HG03460 (cell line): ENCODE data around the gene LDLRAD3.

ENCODE experiments used
- ATAC-seq: cut with Tn5 transposase; IDR thresholded peaks from one replicate; pipeline ENCODE4 v1.9.1; 2021; ENCODE audit not compliant: unreplicated experiment

The LDLRAD3 gene

GRCh38 chr11:36070213-36070953 is 126.5 kb downstream of the LDLRAD3 start:
- no peak for ATAC-seq

- ATAC-seq = no peak
Measured at GRCh38 chr11:36070954-36071330, 127.1 kb downstream of the LDLRAD3 start.

- no peak for ATAC-seq
Measured at GRCh38 chr11:36071917-36072500, 128.1 kb downstream of the LDLRAD3 start.

GRCh38 chr11:36073411-36074203 is 129.7 kb downstream of the LDLRAD3 start:
- ATAC-seq = no peak

- ATAC-seq = no peak
Measured at GRCh38 chr11:36074941-36075431, 131.1 kb downstream of the LDLRAD3 start.

GRCh38 chr11:36077368-36077767 is 133.5 kb downstream of the LDLRAD3 start:
- no peak for ATAC-seq

GRCh38 chr11:36077886-36078685 is 134.2 kb downstream of the LDLRAD3 start:
- no peak for ATAC-seq

GRCh38 chr11:36078686-36079055 is 134.8 kb downstream of the LDLRAD3 start:
- ATAC-seq = no peak

GRCh38 chr11:36079878-36080675 is 136.2 kb downstream of the LDLRAD3 start:
- no peak for ATAC-seq

- no peak for ATAC-seq
Measured at GRCh38 chr11:36081274-36081945, 137.5 kb downstream of the LDLRAD3 start.

GRCh38 chr11:36086366-36086765 is 142.5 kb downstream of the LDLRAD3 start:
- no peak for ATAC-seq

GRCh38 chr11:36088266-36088972 is 144.6 kb downstream of the LDLRAD3 start:
- no peak for ATAC-seq

GRCh38 chr11:36089920-36090319 is 146.1 kb downstream of the LDLRAD3 start:
- no peak for ATAC-seq

GRCh38 chr11:36090356-36091109 is 146.7 kb downstream of the LDLRAD3 start:
- no peak for ATAC-seq

GRCh38 chr11:36091256-36091811 is 147.5 kb downstream of the LDLRAD3 start:
- ATAC-seq = no peak

GRCh38 chr11:36092314-36093030 is 148.6 kb downstream of the LDLRAD3 start:
- no peak for ATAC-seq

- ATAC-seq = no peak
Measured at GRCh38 chr11:36093548-36093947, 149.7 kb downstream of the LDLRAD3 start.
